Right hindlimb (tissue), 1 donor: ENCODE measurements around the gene POM121L12.

ENCODE experiments used
- DNase-seq: peaks from one replicate; pipeline ENCODE4 v3.0.0-alpha.2; 2018

Gene POM121L12

GRCh38 chr7:53035499-53036412 is at the start of gene POM121L12:
TSS of gene POM121L12 (plus strand) at chr7:53035633. CDS start at chr7:53035672, 39 bp downstream.
- DNase-seq: no peak

GRCh38 chr7:52992001-52992400 is 43.4 kb upstream of the POM121L12 start:
- no peak for DNase-seq

GRCh38 chr7:52992479-52993162 is 42.8 kb upstream of the POM121L12 start:
- DNase-seq: no peak

DNA sequence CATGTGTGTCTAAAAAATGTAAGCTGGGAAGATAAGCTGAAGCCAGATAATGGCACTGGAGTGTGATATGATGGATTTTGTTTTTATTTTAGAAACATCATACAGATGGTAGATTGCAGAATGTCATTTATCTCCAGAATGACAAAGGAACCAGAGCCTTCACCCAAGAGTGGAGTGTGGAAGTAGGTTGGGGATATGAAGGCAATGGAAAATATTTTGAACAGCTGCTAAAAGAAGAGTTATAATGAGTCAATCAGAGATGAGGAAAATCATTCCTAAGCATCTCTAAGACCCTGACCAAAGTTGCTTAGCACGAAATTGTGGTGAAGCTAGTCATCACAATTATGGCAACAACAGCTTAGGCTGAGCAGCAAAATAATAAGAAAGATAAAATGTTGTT is 39.8 kb upstream of the POM121L12 start:
- DNase-seq: no peak

DNA sequence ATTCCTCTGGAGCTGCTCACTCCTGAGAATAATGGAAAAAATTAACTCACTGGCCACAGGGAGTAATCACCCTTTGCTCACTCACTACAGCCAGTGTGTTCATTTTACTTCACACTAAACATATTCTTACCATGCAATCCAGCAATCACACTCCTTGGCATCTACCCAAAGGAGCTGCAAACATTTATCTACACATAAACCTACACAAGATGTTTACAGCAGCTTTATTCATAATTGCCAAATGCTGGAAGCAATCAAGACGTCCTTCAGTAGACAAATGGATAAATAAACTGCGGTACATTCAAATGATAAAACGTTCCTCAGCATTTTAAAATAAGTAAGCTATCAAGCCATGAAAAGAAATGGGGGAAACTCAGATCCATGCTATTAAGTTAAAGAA is 34.2 kb upstream of the POM121L12 start:
- no peak for DNase-seq

- no peak for DNase-seq
These were observed 33.0 kb upstream of the POM121L12 start for GRCh38 chr7:53002389-53002788.

GRCh38 chr7:53003653-53004445 is 31.6 kb upstream of the POM121L12 start:
- DNase-seq: no peak

- no peak for DNase-seq
These were observed 21.5 kb upstream of the POM121L12 start for GRCh38 chr7:53013925-53014324.

DNA sequence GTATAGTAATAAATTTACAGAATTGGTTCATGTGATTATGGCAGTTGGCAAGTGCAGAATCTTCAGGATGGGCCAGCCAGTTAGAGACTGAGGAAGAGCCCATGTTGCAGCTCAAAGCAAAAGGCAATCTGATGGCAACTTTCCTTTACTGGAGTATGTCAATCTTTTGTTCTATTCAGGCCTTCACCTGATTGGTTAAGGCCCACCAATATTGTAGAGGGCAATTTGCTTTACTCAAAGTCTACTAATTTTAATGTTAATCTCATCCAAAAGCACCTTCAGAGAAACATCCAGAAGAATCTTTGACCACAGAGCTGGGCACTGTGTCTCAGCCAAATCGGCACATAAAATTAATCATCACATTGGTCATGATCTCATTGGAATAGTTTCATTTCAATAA is 20.0 kb upstream of the POM121L12 start:
- DNase-seq: no peak

- DNase-seq: no peak
These were observed 12.5 kb upstream of the POM121L12 start for GRCh38 chr7:53022893-53023292.

DNA sequence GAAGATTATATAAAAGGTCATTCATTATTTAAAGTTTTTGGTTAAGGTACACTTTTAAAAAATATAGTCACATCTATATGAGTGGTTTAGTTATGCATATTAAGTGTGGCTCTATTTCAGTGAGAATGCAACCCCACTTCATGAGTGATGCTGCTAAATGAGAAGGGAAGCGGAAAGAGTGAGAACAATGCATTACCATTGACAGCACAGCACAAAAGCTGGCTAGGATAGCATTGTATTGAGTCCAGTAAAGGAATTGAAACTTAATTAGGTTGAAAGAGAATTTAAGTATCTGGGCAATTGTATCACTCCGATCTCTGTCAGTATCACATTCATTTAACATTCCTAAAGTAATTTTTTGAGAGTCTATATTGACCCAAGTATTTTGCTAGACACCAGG is 13.2 kb downstream of the POM121L12 start:
- no peak for DNase-seq

GRCh38 chr7:53050433-53050832 is 15.0 kb downstream of the POM121L12 start:
- DNase-seq: no peak

- DNase-seq: no peak
These were observed 24.2 kb downstream of the POM121L12 start for GRCh38 chr7:53059591-53059990.

DNA sequence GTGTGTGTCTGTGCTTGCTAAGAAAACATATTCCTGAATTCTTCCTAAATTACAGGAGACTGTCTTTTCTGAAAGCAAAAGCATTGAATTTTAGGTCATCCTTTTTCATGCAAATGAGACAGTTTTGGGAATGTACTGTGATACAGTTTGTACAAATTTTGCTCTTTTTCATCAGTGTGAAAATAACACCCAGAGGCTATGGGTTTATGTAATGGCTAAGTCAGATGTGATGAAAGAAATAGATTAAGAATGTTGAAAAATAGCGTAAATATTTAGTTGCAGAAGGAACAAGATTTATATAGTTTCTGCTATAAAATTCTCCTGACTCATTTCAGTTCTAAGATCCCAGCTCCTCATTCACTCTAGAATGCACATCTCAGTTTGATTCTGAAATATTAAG is 24.6 kb downstream of the POM121L12 start:
- no peak for DNase-seq

DNA sequence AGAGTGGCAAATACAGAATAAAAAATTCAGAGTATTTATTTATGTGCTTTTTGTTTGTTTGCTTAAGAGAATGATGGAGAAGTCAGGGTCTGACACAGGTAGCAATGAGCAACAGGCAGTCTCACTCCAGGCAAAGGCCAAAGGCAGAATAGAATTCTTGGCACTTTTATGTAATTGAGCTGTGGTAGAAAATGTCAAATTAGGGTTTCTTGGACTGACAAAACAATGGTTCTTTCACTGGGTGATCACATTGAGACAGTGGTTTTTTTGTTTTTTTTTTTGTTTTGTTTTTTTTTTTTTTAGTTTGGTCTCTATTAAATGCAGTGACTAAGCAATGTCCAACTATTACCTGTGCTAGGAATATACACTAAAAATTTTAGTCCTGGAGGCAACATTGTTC is 27.4 kb downstream of the POM121L12 start:
- DNase-seq: no peak

- DNase-seq: no peak
These were observed 33.2 kb downstream of the POM121L12 start for GRCh38 chr7:53068673-53069072.

- DNase-seq: no peak
These were observed 35.5 kb downstream of the POM121L12 start for GRCh38 chr7:53070883-53071282.
